HepG2 (cell line): Measurements from ENCODE around the gene RAB17. TPM values are rescaled to one million over a fixed set of nuclear protein-coding genes. Genes with fewer than 3 reads are reported as not detected.

Experiments used
- ATAC-seq: fragments of 200-7000 bp; cut with Tn5 transposase; 3 replicates; pipeline ENCODE4 v1.9.1; 2020; ENCODE audit warnings: mild to moderate bottlenecking, moderate library complexity
- BruUV-seq: library from RNA; stranded (reverse); fragments of 400-500 nt; replicated peaks from 2 replicates; lab custom pipeline; 2021; lab: Mats Ljungman, UMichigan
- CTCF ChIA-PET: fragments of 300-600 bp; formaldehyde crosslinking; extraction: SDS; loops from one replicate; lab custom pipeline; 2021; ENCODE audit warnings: low total read pairs, inconsistent platforms, low intra/inter-chr PET ratio; lab: Yijun Ruan, JAX
- POLR2A ChIA-PET: fragments of 350-600 bp; sonication (Branson Sonifier 250); formaldehyde crosslinking; loops from one replicate; lab custom pipeline; 2020; ENCODE audit warnings: antibody characterized with exemption, inconsistent platforms; lab: Yijun Ruan, JAX
- DNase-seq: peaks from one replicate; pipeline ENCODE4 v3.0.0-alpha.2; 2015; ENCODE audit warnings: low spot score
- FAIRE-seq: peaks from 3 replicates; lab custom pipeline; 2011; peaks lifted over from hg19 to GRCh38; lab: Jason Lieb, UNC
- H2AFZ ChIP-seq: one replicate; pipeline ENCODE4 v1.6.1; 2011; ENCODE audit warnings: low read length, inconsistent platforms
- H3K27ac ChIP-seq: fragments of 300-600 bp; 3 replicates; pipeline ENCODE4 v1.8.0; 2011; ENCODE audit warnings: mixed run types, mild to moderate bottlenecking, mixed read lengths, low read length, inconsistent platforms; ENCODE audit not compliant: insufficient read depth; ENCODE audit errors: extremely low read length
- H3K27me3 ChIP-seq, 2 experiments: fragments of 200-600 bp in 1 of 2; 2 replicates in 1 of 2; 3 replicates in 1 of 2; pipeline versions ENCODE4 v1.6.0 to v1.8.0; 2011; ENCODE audit warnings: low read length in 2 of 2, mild to moderate bottlenecking in 2 of 2, moderate library complexity in 2 of 2, inconsistent platforms in 1 of 2; ENCODE audit not compliant: insufficient read depth in 2 of 2, control insufficient read depth in 1 of 2
- H3K36me3 ChIP-seq, 2 experiments: fragments of 200-600 bp in 1 of 2; replicated peaks in 1 of 2; 2 replicates in 1 of 2; 3 replicates in 1 of 2; pipeline versions ENCODE4 v1.5.1 to v1.8.0; 2011; ENCODE audit warnings: low read length in 2 of 2, inconsistent platforms in 1 of 2; ENCODE audit not compliant: insufficient read depth in 2 of 2, control insufficient read depth in 1 of 2
- H3K4me1 ChIP-seq: 2 replicates; pipeline ENCODE4 v1.5.1; 2012; ENCODE audit warnings: low read length, inconsistent platforms; ENCODE audit not compliant: insufficient read depth
- H3K4me2 ChIP-seq: 2 replicates; pipeline ENCODE4 v1.6.0; 2011; ENCODE audit warnings: low read depth, low read length, inconsistent platforms
- H3K4me3 ChIP-seq, 3 experiments: fragments of 200-600 bp in 1 of 3; sonication (generic), shearing (Covaris generic) in 1 of 3; replicated peaks in 1 of 3; 2 replicates each; pipeline ENCODE4 v1.5.1; 2011 to 2016; ENCODE audit warnings: low read length in 3 of 3, inconsistent platforms in 2 of 3, low read depth in 2 of 3, mild to moderate bottlenecking in 2 of 3, control low read depth in 1 of 3, mixed read lengths in 1 of 3; ENCODE audit not compliant: insufficient read depth in 1 of 3
- H3K79me2 ChIP-seq: one replicate; pipeline ENCODE4 v1.6.1; 2011; ENCODE audit warnings: low read length, inconsistent platforms; ENCODE audit not compliant: insufficient read depth
- H3K9ac ChIP-seq: 2 replicates; pipeline ENCODE4 v1.6.0; 2011; ENCODE audit warnings: mild to moderate bottlenecking, low read depth, low read length, inconsistent platforms; ENCODE audit not compliant: insufficient read depth
- H3K9me3 ChIP-seq: 2 replicates; pipeline ENCODE4 v1.5.1; 2012; ENCODE audit warnings: mild to moderate bottlenecking, low read length
- H4K20me1 ChIP-seq: 2 replicates; pipeline ENCODE4 v1.6.0; 2011; ENCODE audit warnings: inconsistent platforms, mild to moderate bottlenecking, low read length, moderate library complexity; ENCODE audit not compliant: insufficient read depth
- CBX2 ChIP-seq, 2 experiments: fragments of 200-600 bp in 1 of 2; sonication (generic); formaldehyde crosslinking in 1 of 2; IDR thresholded peaks; 2 replicates each; pipeline versions ENCODE4 v1.7.0 to v1.8.1; 2018 to 2022; ENCODE audit warnings: low read depth in 2 of 2, low read length in 1 of 2, mild to moderate bottlenecking in 1 of 2, missing genetic modification reagents in 1 of 2
- CC2D1A ChIP-seq: sonication (generic); formaldehyde crosslinking; IDR thresholded peaks from 2 replicates; pipeline ENCODE4 v1.8.1; 2023; ENCODE audit warnings: mild to moderate bottlenecking, missing genetic modification reagents
- CENPT ChIP-seq: sonication (generic); formaldehyde crosslinking; IDR thresholded peaks from 2 replicates; pipeline ENCODE4 v1.8.0; 2022; ENCODE audit warnings: low read depth, mild to moderate bottlenecking, moderate library complexity, missing genetic modification reagents
- CTCF ChIP-seq: sonication (generic); formaldehyde crosslinking; IDR thresholded peaks from 2 replicates; pipeline ENCODE4 v1.5.0; 2020; ENCODE audit warnings: mild to moderate bottlenecking, missing genetic modification reagents, moderate library complexity
- DNMT3B ChIP-seq: conservative IDR thresholded peaks from 2 replicates; pipeline ENCODE4 v1.6.1; 2016; ENCODE audit warnings: missing biosample characterization, control low read depth
- HDAC6 ChIP-seq: fragments of 200-600 bp; sonication (generic); IDR thresholded peaks from 2 replicates; pipeline ENCODE4 v1.7.0; 2017; ENCODE audit warnings: mild to moderate bottlenecking, antibody characterized with exemption, low read length, low read depth
- HNF1B ChIP-seq: sonication (generic); formaldehyde crosslinking; IDR thresholded peaks from 2 replicates; pipeline ENCODE4 v1.5.1; 2020; ENCODE audit warnings: mild to moderate bottlenecking, moderate library complexity, missing genetic modification reagents
- STAG1 ChIP-seq: sonication (generic); formaldehyde crosslinking; IDR thresholded peaks from 2 replicates; pipeline ENCODE4 v1.4.0; 2020; ENCODE audit warnings: missing genetic modification reagents
- TGIF2 ChIP-seq: IDR thresholded peaks from 2 replicates; pipeline ENCODE4 v1.6.1; 2016; ENCODE audit warnings: control low read depth, missing compliant biosample characterization
- ZEB1 ChIP-seq: IDR thresholded peaks from 2 replicates; pipeline ENCODE4 v1.6.1; 2012; ENCODE audit warnings: mild to moderate bottlenecking, low read depth, inconsistent platforms; ENCODE audit not compliant: insufficient replicate concordance
- ZNF263 ChIP-seq: sonication (generic); formaldehyde crosslinking; IDR thresholded peaks from 2 replicates; pipeline ENCODE4 v1.4.0; 2020; ENCODE audit warnings: missing genetic modification reagents
- ZNF468 ChIP-seq: sonication (generic); formaldehyde crosslinking; IDR thresholded peaks from 2 replicates; pipeline ENCODE4 v1.8.0; 2022; ENCODE audit warnings: mild to moderate bottlenecking, moderate library complexity, missing genetic modification reagents
- ZNF691 ChIP-seq: sonication (generic); formaldehyde crosslinking; IDR thresholded peaks from 2 replicates; pipeline ENCODE4 v1.4.0; 2020; ENCODE audit warnings: missing genetic modification reagents, low read depth, mild to moderate bottlenecking, borderline replicate concordance
- WGBS: methylation state at CpG from one replicate; pipeline ENCODE4 v1.1.6; 2017; ENCODE audit warnings: low lambda C conversion rate; 5-methylcytosine and 5-hydroxymethylcytosine counted together
- in situ Hi-C: cut with HindIII; loops from 2 replicates; pipeline ENCODE4 v1.10.0; 2017; ENCODE audit warnings: low pct_unique_long_range_greater_than_20kb; ENCODE audit not compliant: extremely low pct_ligation_motif_present
- intact Hi-C: fragments of 100-400 bp; cut with micrococcal nuclease; formaldehyde crosslinking; loops from one replicate; pipeline ENCODE4 v1.10.0; 2022; ENCODE audit not compliant: unreplicated experiment
- polyA plus RNA-seq, 8 experiments: library from polyadenylated mRNA; depleted of rRNA in 3 of 8; stranded (reverse) in 7 of 8; unstranded in 1 of 8; fragments of >200 nt; fragmentation: Illumina TruSeq in 4 of 8; extraction: Trizol in 4 of 8; gene quantifications; 2 replicates each; pipeline versions ENCODE4 v1.2.1 to v1.2.3, GENCODE V29; 2011 to 2016; ENCODE audit warnings: low read depth in 4 of 8, missing spikeins in 1 of 8, mixed read lengths in 1 of 8; ENCODE audit not compliant: insufficient read depth in 1 of 8
- total RNA-seq, 5 experiments: library from RNA; depleted of rRNA; stranded (reverse); fragments of >200 nt; fragmentation: Illumina TruSeq; extraction: Trizol; gene quantifications; 2 replicates each; pipeline ENCODE4 v1.2.3, GENCODE V29; 2016; ENCODE audit warnings: low read depth in 1 of 5
- TF ChIP-seq, protein P1 (sequence below): sonication (generic); formaldehyde crosslinking; conservative IDR thresholded peaks from 2 replicates; pipeline ENCODE4 v1.8.0; 2022; ENCODE audit warnings: missing genetic modification reagents
- TF ChIP-seq, protein P2 (sequence below): sonication (generic); formaldehyde crosslinking; IDR thresholded peaks from 2 replicates; pipeline ENCODE4 v1.5.0; 2020; ENCODE audit warnings: mild to moderate bottlenecking, missing genetic modification reagents

Gene RAB17
- total and polyA plus RNA-seq, 2 of the 13 experiments (the other 11 are each of a cell fraction or from before 2014, with no cell fraction given), result 68.0 to 124 TPM

GRCh38 chr2:237602409-237602808, 11.9 kb upstream of the RAB17 start:
- Histone ChIP-seq H3K36me3 (no peaks in the 10 kb centered on the region), H2AFZ (no peak overlapping the region), H3K79me2 (peaks cover 7% of the 10 kb centered on the region), H3K9ac (no peak overlapping the region), H3K4me3 (peak overlapping the region in 2 of 3 experiments; percentile 25 to 42; a peak in 2 of 6 replicates), H4K20me1 (no peaks in the 10 kb centered on the region), H3K4me2 (peak overlapping the region; percentile 52; the same call in 1 of the 2 replicates), H3K9me3 (no peaks in the 10 kb centered on the region), H3K27ac (no peak overlapping the region), H3K4me1 (peaks cover 82% of the 10 kb centered on the region), H3K27me3 (peaks cover 5 to 6% of the 10 kb centered on the region in 2 experiments; a peak in 4 of 5 replicates)
- BruUV-seq, result no TSS peak
- ChIA-PET CTCF (no interaction called here), POLR2A (interaction anchor here (1.0 to 3.3 kb wide), 7 partner anchors 12 to 127 kb away, joined by 3 to 40 read pairs (median 4); partner anchors contain the start of gene RAB17)
- DNase-seq (no peak), FAIRE-seq (no peak), ATAC-seq (no peak)
- WGBS, result 54% methylated on average over 7 of the region's 7 CpGs
- intact Hi-C loops, result no loop called here
- in situ Hi-C loops, result loop anchor here (5.0 kb wide), 1 partner anchor 140 kb away; no protein-coding TSS in a partner anchor
- no peak for TF ChIP-seq HDAC6
- TF ChIP-seq TGIF2 (CRISPR knock-in tag), result no peak
- TF ChIP-seq ZNF691, result peak; percentile 29; the same call in 1 of the 2 replicates
- peak; percentile 49 for TF ChIP-seq CTCF (CRISPR knock-in tag)
- TF ChIP-seq ZNF263 (CRISPR knock-in tag), result 0 out of 2 replicates have a peak, but pooled peaks have one; percentile 5
- TF ChIP-seq HNF1B (CRISPR knock-in tag), result no peak
- no peak for TF ChIP-seq ZEB1
- peak; percentile 60 for TF ChIP-seq STAG1 (CRISPR knock-in tag)
- TF ChIP-seq, protein P1, sequence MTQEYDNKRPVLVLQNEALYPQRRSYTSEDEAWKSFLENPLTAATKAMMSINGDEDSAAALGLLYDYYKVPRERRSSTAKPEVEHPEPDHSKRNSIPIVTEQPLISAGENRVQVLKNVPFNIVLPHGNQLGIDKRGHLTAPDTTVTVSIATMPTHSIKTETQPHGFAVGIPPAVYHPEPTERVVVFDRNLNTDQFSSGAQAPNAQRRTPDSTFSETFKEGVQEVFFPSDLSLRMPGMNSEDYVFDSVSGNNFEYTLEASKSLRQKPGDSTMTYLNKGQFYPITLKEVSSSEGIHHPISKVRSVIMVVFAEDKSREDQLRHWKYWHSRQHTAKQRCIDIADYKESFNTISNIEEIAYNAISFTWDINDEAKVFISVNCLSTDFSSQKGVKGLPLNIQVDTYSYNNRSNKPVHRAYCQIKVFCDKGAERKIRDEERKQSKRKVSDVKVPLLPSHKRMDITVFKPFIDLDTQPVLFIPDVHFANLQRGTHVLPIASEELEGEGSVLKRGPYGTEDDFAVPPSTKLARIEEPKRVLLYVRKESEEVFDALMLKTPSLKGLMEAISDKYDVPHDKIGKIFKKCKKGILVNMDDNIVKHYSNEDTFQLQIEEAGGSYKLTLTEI (CRISPR knock-in tag), result no peak
- no peak for TF ChIP-seq CBX2 (IDR thresholded peaks at IDR 0.05; ENCODE audit: low read depth, low read length)
- TF ChIP-seq CBX2 (CRISPR knock-in tag; IDR thresholded peaks at IDR 0.05; ENCODE audit: low read depth), result no peak
- TF ChIP-seq CENPT, result no peak
- TF ChIP-seq, protein P2, sequence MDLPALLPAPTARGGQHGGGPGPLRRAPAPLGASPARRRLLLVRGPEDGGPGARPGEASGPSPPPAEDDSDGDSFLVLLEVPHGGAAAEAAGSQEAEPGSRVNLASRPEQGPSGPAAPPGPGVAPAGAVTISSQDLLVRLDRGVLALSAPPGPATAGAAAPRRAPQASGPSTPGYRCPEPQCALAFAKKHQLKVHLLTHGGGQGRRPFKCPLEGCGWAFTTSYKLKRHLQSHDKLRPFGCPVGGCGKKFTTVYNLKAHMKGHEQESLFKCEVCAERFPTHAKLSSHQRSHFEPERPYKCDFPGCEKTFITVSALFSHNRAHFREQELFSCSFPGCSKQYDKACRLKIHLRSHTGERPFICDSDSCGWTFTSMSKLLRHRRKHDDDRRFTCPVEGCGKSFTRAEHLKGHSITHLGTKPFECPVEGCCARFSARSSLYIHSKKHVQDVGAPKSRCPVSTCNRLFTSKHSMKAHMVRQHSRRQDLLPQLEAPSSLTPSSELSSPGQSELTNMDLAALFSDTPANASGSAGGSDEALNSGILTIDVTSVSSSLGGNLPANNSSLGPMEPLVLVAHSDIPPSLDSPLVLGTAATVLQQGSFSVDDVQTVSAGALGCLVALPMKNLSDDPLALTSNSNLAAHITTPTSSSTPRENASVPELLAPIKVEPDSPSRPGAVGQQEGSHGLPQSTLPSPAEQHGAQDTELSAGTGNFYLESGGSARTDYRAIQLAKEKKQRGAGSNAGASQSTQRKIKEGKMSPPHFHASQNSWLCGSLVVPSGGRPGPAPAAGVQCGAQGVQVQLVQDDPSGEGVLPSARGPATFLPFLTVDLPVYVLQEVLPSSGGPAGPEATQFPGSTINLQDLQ (CRISPR knock-in tag), result no peak
- no peak for TF ChIP-seq CC2D1A (CRISPR knock-in tag)
- TF ChIP-seq DNMT3B, result no peak
- TF ChIP-seq ZNF468, result no peak
